Activated CD4-positive, CD25-positive, alpha-beta regulatory T cell treated with anti-CD3 and anti-CD28 coated beads, Interleukin-2, amount 50 U/mL, for 24 hours (primary cell): ENCODE measurements around the gene MFN1.

ENCODE experiments used
- ATAC-seq, 2 donors: fragments of 150-1000 bp; cut with Tn5 transposase; one replicate each; pipeline ENCODE4 v1.10.0; 2021; ENCODE audit warnings: mild to moderate bottlenecking in 1 of 2, moderate library complexity in 1 of 2

MFN1 gene

DNA sequence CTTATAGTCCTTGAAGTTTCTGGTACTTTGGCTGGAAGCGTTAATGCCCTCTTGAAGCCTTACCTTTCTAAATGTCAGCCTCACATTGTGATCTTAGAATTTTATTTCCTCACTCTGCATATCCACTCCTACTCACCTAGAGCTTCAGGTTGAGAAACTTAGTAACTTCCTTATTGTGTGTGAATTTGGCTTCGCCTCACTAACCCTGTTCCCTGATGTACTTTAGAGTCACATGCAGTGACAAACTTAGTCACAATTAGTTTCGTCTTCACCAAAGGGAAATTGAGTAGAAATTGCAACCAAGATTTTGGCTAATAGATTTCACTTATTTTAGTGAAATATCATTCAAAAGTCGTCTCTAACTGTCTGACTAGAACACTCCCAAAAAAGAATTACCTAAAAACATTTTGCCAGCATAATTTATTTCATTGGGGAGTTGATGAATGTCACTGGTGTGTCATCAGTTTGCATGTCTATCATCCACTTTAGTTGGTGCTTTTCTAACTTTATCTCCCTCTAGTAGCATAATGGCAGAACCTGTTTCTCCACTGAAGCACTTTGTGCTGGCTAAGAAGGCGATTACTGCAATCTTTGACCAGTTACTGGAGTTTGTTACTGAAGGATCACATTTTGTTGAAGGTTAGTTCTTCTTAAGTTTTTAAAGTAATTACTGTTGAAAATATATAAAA is 960 bp downstream of the MFN1 start:
- ATAC-seq = peak; percentile 27 to 31

DNA sequence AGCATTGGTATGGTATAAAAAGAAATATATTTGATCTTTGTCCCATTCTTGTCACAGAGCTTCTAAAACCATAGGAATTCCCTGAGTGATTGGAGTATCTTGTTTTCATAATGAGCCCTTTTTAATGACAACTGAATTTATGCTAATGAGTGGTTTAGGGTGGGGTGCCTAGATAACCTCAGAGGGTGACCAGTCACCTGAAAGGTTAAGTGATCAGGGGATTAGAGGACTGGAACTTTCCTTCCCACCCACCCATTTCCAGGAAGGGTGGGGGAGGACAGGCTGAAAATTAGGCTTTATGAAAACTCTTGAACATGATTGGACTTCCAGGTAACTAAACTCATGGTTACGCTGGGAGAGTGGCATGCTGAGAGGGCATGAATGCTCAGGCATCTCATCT is 8.5 kb downstream of the MFN1 start:
- ATAC-seq = no peak

DNA sequence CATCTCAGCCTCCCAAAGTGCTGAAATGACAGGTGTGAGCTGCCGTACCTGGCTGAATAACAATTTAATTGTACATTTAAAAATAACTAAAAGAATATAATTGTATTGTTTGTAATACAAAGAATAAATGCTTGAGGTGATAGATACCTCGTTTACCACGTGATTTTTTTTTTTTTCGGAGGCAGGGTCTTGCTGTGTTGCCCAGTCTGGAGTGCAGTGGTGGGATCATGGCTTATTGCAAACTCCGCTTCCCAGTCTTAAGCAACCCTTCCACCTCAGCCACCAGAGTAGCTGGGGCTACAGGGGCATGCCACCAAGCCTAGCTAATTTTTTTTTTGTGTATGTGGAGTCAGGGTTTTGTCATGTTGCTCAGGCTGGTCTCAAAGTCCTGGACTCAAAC is 15.8 kb downstream of the MFN1 start:
- ATAC-seq = no peak

DNA sequence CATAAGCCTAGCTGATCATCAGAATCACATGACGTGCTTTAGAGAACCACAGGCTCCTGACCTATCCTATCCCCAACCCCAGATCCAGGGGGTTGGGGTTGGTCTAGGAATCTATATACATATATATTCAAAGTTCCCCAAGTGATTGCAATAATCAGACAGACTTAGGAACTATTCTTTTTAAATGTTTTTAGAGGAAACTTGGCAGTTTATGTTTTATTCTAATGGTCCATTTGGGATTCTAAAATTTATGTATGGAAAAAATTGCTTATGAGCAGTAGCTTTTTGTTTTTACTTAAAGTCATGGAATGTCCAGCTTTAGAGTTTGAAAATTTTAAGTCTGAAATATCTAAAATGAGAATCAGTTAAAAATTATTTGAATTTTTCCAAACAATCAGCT is 22.1 kb downstream of the MFN1 start:
- ATAC-seq = no peak

DNA sequence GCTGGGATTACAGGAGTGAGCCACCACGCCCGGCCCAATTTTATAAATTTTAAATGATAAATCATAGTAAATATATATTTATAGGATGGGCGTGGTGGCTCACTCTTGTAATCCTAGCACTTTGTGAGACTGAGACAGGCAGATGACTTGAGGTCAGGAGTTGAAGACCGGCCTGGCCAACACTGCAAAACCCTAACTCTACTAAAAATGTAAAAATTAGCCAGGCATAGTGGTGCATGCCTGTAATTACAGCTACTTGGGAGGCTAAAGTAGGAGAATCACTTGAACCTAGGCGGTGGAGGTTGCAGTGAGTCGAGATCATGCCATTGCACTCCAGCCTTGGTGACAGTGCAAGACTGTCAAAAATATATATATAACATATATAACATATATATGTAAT is 26.4 kb downstream of the MFN1 start:
- ATAC-seq = no peak

DNA sequence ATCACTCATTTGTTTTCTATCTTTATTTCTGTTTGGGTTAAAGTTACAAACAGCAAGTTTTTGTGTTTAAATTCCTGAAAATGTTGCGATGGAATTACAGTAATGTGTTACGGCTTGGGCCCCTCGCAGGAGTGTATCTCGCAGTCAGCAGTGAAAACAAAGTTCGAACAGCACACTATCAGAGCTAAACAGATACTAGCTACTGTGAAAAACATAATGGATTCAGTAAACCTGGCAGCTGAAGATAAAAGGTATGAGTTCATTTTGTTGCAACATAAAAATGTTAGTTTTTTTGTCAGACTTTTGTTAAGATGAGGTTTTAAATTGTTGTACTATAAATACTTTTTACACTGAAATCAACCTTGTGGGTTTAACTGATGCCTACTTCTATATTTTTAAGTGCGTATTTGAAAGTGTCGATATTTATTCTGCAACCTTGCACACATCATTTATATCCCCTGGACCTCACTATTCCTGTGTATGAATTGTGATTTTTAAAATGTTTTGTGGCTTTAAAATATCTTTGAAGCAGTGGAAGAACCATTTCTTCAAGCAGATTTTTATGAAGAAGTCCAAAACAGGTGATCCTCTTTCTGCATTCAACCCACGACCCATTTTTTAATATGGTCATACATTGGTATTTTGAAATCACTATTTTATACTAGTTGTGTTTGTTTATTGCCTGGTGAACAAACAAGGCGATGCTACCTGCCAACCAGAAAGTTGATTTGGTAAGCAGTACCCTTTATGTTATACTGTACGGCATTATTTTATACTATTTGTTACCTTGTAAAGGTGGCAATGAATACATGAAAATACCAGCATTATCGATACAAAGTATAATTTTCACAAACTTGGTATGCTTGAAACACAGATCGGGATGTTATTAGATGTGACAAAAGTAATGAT is 27.8 kb downstream of the MFN1 start:
- ATAC-seq = no peak

DNA sequence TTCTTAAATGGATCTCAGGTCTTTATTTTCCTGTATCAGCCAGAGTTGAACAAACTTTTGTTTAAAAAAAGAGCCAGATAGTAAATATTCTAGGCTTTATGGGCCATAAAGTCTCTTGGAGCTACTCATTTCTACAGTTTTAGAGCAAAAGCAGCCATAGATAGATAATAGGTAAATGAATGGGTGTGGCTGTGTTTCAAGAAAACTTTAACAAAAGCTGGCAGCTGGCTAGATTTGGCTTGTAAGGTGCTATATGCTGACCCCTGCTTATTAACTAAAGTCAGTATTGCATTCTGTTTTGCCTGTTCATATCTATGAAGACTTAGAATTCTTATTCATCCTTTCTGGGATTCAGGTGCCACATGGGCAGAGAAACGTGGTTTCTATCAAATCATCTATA is 29.0 kb downstream of the MFN1 start:
- ATAC-seq = no peak

DNA sequence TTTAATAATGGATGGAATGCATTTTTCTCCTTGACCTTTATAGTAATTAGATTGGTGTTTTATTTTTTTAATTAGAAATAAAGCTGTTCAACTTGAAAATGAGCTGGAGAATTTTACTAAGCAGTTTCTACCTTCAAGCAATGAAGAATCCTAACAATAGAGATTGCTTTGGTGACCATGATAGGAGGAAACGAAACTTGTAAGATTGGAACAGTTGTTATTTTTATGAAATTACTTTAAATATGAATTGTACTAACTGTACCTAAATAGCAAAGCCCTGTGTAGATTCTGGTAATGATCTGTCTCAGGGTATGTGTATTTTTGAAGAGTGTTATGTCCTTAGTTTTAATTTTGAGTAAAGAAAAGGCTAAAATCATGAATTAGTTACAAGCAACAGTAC is 44.4 kb downstream of the MFN1 start:
- ATAC-seq = no peak

DNA sequence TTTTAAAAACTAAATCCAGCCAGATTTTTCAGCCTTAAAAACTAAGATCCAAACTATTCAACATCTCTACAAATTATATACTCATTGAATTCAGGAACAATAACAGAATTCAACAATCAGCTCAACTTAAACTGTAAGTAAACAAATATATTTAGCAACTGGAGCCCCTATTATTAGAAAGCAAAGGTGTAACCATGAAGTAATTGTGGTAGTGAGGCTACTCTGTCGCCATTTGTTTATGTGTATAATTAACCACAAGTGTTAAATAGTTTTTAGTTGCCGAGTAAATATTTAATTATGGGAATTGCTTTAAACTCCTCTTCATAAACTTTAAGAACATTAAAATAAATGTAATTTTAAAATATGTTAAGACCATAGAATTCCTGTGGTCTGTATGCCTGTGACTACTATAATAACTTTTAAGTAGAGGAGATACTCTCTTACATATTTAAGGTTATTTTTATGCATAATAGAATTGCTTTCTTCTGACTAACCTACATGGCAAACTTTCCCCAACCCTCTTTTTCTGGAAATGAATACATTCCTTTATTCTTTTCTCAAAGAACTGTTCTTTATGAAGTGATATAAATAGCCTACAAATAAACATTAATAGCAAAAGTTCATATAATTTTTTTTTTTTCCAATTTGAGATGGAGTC is 51.2 kb downstream of the MFN1 start:
- ATAC-seq = no peak

DNA sequence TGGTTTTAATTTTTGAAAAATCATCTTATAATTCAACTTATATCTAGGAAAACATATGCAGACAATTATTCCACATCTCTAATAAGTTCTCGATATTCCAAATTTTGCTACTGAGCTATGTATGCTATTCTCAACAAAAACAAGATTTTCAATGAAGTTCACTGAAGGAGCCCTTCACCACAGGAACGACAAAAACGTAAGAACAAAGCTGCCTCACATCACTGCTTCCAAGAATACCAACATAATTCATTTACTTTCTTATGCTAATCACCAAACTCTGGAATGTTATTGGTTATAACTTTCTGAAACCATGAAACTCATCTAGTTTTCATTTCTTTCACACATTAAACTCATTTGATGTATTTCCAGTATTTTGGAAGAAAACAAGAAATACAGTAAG is 54.1 kb downstream of the MFN1 start:
- ATAC-seq = no peak

DNA sequence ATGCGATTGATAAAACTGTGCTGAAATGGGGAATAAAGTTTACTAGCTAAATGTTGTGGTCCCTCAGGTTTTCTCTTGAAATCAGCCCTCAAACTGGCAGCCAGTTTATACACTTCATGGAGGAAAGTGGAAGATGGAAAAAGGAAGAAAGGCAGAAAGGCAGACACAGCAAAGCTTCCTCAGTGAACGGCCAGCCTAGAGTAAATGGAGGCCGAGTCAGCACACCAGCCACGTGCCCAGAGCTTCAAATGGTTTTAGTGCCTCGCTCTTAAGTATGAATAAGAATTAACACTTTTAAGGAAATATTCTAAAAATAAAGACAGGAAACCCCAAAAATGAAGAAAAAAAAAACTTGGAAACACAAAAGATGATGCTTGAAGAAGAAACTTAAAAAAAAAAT is 55.5 kb downstream of the MFN1 start:
- no peak for ATAC-seq

DNA sequence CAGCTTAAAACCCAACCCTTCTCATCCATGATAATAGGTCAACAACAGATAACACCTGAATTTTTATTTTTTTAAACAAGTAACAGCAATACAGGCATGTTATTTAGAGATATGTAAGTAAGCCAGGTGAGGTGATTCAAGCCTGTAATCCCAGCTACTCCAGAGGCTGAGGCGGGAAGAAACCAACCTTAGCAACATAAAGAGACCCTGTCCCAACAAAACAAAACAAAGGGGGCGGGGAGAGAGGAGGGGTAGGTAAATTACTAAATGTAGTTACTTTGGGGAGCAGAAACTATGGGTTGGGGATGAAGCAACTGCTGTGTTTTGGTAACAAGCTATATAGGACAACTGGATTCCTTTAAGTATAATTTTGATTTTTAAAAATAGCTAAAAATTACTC is 56.8 kb downstream of the MFN1 start:
- ATAC-seq = no peak

DNA sequence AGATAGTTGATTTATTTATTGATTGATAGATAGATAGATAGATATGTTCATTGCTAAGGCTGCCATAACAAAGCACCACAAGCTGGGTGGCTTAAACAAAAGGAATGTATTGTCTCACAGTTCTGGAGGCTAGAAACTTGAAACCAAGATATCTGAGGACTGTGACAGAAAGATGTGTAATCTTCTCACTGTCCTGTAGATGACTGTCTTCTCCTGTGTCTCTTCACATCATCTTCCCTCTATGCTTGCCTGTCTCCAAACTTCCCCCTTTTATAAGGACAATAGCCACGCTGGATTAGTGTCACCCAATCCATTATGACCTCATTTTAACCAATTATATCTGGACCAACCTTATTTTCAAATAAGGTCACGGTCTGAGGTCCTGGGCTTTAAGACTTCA is 62.8 kb downstream of the MFN1 start:
- ATAC-seq = no peak

DNA sequence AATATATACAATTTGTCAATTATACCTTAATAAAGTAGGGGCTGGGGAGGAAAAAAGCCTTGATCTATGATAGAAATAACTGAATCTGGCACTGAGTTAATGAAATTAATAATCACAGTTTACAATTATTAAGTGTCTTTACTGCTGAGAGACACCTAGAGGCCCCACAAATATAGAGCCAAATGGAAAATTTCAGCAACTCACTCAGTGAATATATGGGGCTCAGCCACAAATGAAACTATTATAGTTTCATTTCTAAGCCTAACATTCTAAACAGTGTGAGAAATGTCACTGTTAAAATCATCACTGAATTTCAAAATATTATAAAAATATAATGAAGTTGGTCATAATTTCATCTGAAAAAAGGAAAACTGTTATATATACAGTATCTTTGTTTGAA is 63.5 kb downstream of the MFN1 start:
- no peak for ATAC-seq

DNA sequence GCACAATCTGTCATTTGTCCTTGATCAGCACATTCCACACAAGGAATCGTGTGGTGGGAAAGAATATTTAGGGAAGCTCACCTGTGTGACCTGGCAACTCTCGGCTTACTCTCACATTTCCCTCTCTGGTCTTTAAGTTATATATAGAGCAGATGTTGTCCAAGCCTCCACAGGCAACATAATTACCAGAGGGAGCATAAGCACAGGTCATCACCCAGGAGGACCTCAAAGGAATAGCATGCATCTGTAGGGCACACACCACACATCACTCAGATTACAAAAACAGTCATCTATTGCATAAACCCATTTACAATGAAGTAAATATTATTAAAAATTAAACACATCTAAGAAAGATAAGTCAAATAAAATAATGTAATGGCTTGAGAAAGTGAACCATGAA is 67.3 kb downstream of the MFN1 start:
- ATAC-seq = no peak

DNA sequence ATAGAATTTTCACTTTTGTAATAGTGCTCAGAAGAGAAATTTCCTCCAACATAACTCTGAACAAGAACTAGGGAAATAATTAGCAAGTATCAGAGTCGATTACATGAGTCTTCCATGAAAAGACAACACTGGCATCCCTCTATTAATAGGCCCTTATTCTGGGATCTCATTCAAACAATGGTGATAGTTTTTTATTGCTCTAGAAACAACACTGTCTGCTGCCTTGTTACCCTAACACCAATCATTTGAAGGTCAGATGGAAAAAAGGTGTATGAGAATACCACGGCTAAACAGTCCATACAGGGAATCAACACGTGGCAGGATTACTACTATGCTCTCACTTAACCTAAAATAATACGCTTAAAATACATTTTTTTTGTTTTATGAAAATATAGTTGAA is 67.9 kb downstream of the MFN1 start:
- no peak for ATAC-seq

DNA sequence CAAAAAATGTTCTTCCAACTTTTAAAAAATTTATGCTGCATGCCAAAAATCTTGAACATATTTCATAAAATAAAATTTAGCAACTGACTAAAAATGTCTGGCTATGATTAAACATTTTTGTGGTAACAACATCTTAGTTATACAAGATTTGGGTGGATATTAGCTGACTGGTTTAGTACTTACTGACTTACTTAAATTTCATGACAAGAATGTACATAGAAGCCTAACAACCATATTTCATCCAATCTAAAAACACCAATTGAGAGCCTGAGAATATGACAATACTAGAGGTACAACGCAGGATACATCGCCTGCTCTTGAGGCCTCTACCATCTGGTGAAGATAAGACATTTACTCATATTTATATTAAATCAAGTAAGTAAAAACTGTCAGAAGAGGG is 69.2 kb downstream of the MFN1 start:
- ATAC-seq = no peak

DNA sequence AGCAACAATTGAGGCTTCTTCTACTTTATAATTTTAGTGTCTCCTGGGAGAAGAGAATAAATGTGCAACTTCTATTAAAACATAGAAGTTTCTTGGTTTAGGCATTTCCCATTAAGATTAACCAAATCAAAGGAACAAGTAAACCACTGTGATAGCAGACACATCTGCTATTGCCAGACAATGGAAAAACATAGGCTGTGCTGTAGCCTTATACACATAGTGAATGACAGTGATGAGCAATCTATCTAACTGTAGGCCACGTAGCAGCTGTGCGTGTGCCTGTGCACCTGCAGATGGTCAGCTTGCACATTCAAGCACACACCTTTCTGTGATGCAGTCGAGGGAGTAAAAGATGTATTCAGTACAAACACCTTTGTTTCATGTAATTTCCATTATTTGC is 71.1 kb downstream of the MFN1 start:
- no peak for ATAC-seq

DNA sequence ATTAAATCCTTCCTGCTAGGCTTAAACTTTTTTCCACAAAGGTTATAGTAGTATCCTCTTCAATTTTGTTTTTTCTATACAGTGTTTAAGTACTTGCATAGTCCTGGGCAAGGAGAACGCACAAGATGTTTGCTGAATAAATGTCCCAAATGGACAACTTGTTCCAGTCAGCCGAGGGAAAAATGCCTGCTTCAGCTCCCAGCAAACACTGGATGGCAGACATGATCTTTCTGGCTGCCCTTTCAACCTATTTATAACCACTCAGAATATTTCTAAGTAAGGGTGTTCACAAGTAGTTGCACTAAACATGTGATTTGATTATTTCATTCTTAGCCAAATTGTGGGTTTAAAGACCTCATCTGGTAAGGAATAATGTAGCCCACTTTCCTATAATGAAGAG is 74.0 kb downstream of the MFN1 start:
- ATAC-seq = no peak

DNA sequence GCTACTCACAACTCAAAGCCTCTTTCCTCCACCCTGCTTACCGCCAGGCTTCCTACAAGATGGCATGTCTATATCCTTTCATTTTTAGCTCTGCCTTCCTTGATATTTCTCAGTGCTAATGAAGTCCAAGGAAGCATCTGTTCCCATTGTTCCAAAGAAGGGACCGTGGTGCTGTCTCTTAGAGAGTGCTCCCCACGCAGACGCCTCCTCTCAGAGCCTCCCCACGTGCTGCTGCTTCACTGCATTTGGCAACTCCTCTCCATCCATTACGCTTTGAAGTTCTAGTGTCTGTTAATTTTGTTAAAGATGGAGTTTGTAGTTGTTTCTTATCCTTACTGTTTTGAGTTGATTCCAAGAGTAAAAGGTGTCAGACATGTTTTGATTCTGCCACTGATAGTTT is 77.6 kb downstream of the MFN1 start:
- no peak for ATAC-seq

DNA sequence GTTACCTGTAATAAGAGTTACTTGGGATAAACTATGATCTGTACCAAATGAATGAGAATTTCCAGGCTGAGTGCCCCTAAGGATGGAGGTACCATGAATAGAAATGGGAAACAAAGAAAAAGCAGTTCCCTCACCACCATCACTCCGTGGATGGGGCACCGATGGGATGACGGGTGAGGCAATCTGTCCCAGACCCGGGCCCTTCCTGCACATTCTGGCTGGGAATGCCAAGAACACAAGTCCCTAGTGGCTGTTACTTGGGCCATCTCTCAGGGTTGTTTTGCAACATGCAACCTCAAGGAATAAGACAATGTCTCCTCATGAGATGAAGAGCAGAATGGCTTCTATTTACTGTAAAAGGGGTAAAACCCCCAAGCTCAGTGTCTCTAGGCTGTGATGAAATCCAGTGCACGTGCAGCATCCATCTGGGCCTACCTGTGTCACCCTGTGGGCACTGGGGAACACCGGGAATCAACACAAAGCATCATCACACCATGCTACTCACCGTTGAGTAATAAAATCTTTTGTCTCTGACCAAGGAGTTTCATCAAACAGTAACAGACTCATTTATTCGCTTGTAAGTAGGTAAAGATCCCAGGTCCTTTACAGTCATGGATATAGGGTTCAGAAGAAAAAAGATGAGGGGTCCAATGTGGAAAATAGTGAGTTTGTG is 81.5 kb downstream of the MFN1 start:
- no peak for ATAC-seq

DNA sequence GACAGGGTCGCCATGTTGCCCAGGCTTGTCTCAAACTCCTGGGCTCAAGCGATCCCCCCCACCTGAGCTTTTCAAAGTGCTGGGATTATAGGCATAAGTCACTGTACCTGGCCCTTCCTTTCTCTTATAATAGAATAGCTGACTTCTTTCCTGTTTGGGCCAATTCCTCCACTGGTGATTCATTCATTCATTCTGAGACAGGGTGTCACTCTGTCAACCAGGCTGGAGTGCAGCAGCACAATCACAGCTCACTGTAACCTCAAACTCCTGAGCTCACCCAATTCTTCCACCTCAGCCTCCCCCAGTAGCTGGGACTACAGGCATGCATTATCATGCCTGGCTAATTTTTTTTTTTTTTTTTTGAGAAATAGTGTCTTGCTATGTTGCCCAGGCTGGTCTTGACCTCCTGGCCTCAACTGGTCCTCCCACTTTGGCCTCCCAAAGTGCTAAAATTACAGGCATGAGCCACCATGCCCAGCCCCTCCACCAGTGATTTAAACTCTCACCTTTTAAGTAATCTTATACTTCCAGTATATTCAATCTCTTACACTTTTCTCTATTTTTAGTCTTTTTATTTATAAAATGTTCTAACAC is 82.9 kb downstream of the MFN1 start:
- ATAC-seq = no peak

DNA sequence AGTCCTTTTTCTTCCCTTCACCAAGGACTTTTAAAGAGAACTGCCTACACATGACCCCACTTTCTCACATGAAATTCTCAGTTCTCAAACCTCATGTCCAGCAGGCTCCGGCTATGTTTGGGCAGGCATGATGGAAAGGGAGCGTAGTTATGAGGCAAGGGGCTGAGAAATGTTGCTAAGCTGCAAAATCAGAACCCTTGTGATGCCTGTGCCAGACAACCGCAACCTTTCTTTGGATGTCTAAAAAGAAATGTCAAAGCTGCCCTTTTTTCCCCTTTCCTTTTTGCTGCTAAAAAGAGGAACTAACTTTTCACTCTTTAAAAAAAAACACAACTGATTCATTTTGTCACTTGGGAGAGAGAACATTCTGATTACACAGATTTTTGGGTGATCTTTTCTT is 84.5 kb downstream of the MFN1 start:
- ATAC-seq = no peak
